ENCODE measurements around the gene NIPBL.

The NIPBL gene

DNA sequence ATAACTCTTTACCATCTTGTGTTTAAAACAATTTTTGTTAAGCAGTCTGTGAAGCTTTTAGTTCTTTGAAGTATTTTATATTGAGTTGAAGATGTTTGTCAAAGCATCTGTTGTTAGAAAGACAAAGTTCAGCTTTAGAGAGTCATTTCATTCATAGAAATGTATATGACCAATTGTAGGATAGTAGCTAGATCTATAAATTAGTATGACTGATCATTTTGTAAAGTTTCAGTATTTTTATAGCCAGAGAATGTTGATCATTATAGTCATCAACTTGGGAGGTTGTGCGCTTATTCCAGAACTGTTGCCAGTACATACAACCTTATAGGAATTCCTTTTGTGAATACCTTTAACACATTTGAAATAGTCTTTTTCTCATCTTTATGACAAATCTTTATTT lies 5.2 kb downstream of the NIPBL start:
- peaks cover 10% of the 10 kb centered on the region for H3K36me3 ChIP-seq
- DNase-seq = no peak
- no peaks in the 10 kb centered on the region for H3K27me3 ChIP-seq
- TF ChIP-seq, protein P1, sequence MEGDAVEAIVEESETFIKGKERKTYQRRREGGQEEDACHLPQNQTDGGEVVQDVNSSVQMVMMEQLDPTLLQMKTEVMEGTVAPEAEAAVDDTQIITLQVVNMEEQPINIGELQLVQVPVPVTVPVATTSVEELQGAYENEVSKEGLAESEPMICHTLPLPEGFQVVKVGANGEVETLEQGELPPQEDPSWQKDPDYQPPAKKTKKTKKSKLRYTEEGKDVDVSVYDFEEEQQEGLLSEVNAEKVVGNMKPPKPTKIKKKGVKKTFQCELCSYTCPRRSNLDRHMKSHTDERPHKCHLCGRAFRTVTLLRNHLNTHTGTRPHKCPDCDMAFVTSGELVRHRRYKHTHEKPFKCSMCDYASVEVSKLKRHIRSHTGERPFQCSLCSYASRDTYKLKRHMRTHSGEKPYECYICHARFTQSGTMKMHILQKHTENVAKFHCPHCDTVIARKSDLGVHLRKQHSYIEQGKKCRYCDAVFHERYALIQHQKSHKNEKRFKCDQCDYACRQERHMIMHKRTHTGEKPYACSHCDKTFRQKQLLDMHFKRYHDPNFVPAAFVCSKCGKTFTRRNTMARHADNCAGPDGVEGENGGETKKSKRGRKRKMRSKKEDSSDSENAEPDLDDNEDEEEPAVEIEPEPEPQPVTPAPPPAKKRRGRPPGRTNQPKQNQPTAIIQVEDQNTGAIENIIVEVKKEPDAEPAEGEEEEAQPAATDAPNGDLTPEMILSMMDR (IDR thresholded peaks at IDR 0.05; ENCODE audit: low read depth, low read length) = no peak
- H3K9me3 ChIP-seq = no peaks in the 10 kb centered on the region
- no peaks in the 10 kb centered on the region; the same call in 1 of the 2 replicates for H3K4me1 ChIP-seq
- no peak overlapping the region for H3K4me3 ChIP-seq (ENCODE audit: low read depth, low read length)

DNA sequence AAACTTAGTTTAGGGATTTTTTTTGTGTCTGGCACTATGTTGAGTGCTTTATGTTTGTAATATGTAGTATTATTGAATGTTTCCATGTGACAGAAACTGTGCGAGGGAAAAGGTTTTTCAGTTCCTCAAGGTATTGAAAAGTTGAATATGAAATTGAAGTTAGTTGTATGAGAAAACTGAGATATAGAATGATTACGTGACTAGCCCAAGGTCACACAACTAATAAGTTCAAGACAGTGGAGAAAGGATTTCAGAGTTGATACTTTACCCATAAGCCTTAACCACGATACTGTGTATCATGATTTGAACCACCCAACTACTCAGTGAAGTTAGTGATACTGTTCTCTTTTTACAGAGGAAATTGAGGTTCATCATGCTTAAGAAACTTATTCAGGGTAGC lies 5.7 kb downstream of the NIPBL start:
- TF ChIP-seq, protein P1 (IDR thresholded peaks at IDR 0.05; ENCODE audit: low read depth, low read length) = no peak

DNA sequence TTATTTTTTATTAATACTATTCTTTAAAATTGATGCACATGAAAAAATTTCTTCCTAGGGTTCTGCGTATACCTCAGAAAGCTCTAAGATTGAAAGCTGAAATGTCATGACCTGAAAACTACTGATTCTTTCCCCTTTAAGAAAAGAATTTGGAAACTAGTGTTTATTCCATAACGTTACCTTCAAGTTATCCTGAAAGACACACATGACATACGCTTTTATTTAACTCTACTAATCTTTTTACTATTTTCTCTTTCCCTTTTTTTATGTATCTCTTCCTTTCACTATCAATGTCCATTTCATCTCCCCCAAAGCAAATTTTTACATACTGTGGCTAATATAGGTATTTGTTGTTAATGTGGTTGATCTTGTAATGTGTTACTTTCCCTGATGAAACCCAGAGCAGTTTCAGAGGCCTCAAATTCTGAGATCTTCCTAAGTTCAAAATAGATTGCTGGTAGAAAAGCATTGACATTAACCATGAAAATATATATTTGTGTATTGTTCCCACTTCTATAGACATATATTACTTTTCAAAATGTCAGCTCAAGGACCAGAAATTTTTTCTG lies 7.4 kb downstream of the NIPBL start:
- Histone ChIP-seq H3K27me3 (no peaks in the 10 kb centered on the region), H3K4me1 (no peaks in the 10 kb centered on the region; the same call in none of the 2 replicates), H3K36me3 (peaks cover 10% of the 10 kb centered on the region), H3K9me3 (no peaks in the 10 kb centered on the region), H3K4me3 (ENCODE audit: low read depth, low read length) (no peak overlapping the region)
- DNase-seq = no peak
- TF ChIP-seq, protein P1 (IDR thresholded peaks at IDR 0.05; ENCODE audit: low read depth, low read length) = no peak

More for the DNA sequence above, 5.7 kb downstream of the NIPBL start:
- no peak for DNase-seq
- Histone ChIP-seq H3K9me3 (no peaks in the 10 kb centered on the region), H3K36me3 (peaks cover 10% of the 10 kb centered on the region), H3K27me3 (no peaks in the 10 kb centered on the region), H3K4me3 (ENCODE audit: low read depth, low read length) (no peak overlapping the region), H3K4me1 (no peaks in the 10 kb centered on the region; the same call in 1 of the 2 replicates)

DNA sequence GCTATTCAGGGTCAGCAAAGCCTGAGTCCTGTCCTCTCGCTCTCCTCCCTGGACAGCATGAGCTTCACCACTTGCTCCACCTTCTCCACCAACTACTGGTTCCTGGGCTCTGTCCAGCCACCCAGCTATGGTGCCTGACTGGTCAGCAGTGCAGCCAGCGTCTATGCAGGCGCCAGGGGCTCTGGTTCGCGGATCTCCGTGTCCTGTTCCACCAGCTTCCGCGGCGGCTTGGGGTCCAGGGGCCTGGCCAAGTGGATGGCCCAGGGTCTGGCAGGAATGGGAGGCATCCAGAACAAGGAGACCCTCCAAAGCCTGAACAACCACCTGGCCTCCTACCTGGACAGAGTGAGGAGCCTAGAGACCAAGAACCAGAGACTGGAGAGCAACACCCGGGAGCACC lies 8.6 kb downstream of the NIPBL start:
- Histone ChIP-seq H3K4me1 (no peaks in the 10 kb centered on the region; the same call in none of the 2 replicates), H3K27me3 (no peaks in the 10 kb centered on the region), H3K4me3 (ENCODE audit: low read depth, low read length) (no peak overlapping the region), H3K9me3 (no peaks in the 10 kb centered on the region), H3K36me3 (peaks cover 10% of the 10 kb centered on the region)
- no peak for DNase-seq
- TF ChIP-seq, protein P1 (IDR thresholded peaks at IDR 0.05; ENCODE audit: low read depth, low read length) = no peak

DNA sequence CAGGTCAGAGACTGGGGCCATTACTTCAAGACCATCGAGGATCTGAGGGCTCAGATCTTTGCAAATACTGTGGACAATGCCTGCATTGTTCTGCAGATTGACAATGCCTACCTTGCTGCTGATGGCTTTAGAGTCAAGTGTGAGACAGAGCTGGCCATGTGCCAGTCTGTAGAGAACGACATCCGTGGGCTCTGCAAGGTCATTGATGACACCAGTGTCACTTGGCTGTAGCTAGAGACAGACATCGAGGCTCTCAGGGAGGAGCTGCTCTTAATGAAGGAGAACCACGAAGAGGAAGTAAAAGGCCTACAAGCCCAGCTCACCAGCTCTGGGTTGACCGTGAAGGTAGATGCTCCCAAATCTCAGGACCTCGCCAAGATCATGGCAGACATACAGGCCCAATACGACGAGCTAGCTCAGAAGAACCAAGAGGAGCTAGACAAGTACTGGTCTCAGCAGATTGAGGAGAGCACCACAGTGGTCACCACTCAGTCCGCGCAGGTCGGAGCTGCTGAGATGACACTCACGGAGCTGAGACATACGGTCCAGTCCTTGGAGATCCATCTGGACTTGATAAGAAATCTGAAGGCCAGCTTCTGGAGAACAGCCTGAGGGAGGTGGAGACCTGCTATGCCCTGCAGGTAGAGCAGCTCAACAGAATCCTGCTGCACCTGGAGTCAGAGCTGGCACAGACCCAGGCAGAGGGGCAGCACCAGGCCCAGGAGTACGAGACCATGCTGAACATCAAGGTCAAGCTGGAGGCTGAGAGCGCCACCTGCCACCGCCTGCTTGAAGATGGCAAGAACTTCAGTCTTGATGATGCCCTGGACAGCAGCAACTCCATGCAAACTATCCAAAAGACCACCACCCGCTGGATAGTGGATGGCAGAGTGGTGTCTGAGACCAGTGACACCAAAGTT lies 9.3 kb downstream of the NIPBL start:
- Histone ChIP-seq H3K9me3 (no peaks in the 10 kb centered on the region), H3K4me3 (ENCODE audit: low read depth, low read length) (no peak overlapping the region), H3K27me3 (no peaks in the 10 kb centered on the region), H3K4me1 (no peaks in the 10 kb centered on the region; the same call in none of the 2 replicates), H3K36me3 (peaks cover 10% of the 10 kb centered on the region)
- TF ChIP-seq, protein P1 (IDR thresholded peaks at IDR 0.05; ENCODE audit: low read depth, low read length) = no peak
- DNase-seq = no peak

DNA sequence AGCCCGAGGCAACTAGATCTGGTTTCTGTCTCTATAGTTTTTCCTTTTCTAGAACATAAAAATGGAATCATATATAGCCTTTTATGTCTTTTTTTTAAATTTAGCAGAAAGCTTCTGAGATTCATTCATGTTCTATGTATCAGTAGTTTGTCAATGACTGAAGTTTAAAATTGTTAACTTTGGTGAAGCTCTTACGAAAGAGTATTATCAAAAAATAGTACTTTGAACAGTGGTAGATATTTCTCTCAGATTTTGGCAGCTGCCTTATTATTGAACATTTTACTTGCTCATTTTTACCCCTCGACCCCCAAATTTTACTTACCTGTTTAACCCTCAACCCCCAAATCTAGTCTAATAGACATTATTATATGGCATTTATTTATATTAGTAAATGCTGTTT lies 10.2 kb downstream of the NIPBL start:
- DNase-seq = no peak
- TF ChIP-seq, protein P1 (IDR thresholded peaks at IDR 0.05; ENCODE audit: low read depth, low read length) = no peak

More for the DNA sequence above, 10.2 kb downstream of the NIPBL start:
- Histone ChIP-seq H3K9me3 (no peaks in the 10 kb centered on the region), H3K4me1 (no peaks in the 10 kb centered on the region; the same call in none of the 2 replicates), H3K4me3 (ENCODE audit: low read depth, low read length) (no peak overlapping the region), H3K27me3 (no peaks in the 10 kb centered on the region), H3K36me3 (peaks cover 10% of the 10 kb centered on the region)

Measured in BE2C (cell line).